ENCODE data around the gene NOXRED1. TPM values are rescaled to one million over a fixed set of nuclear protein-coding genes. Genes with fewer than 3 reads are reported as not detected.
"Not testable (repeated sequence)": the region's sequence is repeated elsewhere in the genome, so short reads cannot be mapped to it uniquely, and the experiment has no call there.

The NOXRED1 gene
- total and polyA plus RNA-seq, 2 experiments from 2014 or later: 0.06 TPM; not detected in 1

- DNase-seq (ENCODE audit: low read depth in 1 of 2, low spot score in 1 of 2): no peak
- H3K36me3 ChIP-seq: peaks cover 51% of the 10 kb centered on the region
- TF ChIP-seq, protein P1, sequence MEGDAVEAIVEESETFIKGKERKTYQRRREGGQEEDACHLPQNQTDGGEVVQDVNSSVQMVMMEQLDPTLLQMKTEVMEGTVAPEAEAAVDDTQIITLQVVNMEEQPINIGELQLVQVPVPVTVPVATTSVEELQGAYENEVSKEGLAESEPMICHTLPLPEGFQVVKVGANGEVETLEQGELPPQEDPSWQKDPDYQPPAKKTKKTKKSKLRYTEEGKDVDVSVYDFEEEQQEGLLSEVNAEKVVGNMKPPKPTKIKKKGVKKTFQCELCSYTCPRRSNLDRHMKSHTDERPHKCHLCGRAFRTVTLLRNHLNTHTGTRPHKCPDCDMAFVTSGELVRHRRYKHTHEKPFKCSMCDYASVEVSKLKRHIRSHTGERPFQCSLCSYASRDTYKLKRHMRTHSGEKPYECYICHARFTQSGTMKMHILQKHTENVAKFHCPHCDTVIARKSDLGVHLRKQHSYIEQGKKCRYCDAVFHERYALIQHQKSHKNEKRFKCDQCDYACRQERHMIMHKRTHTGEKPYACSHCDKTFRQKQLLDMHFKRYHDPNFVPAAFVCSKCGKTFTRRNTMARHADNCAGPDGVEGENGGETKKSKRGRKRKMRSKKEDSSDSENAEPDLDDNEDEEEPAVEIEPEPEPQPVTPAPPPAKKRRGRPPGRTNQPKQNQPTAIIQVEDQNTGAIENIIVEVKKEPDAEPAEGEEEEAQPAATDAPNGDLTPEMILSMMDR (IDR thresholded peaks at IDR 0.05; ENCODE audit: low read depth, low read length): no peak
These were observed 3.1 kb upstream of the NOXRED1 start for GRCh38 chr14:77426396-77426795.

DNA sequence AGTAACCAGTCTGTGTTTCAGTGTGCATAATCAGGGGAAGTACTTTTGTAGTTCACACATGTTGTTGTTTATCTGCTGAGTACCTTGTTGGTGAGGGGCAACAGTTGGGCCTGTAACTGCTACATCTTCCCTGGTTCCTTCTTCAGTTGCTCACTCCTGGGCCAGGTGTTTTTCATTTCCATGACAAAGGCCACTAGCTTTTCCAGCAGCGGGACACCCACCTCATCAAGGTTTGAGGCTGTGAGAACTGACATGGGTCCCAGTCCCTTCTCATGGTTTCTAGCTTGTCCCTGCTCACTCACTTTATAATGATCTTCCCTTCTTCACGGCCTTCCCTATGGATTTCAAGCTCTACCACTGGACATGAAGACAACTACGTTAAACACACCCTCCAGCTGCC is 1.5 kb upstream of the NOXRED1 start:
- Histone ChIP-seq H3K27me3 (no peaks in the 10 kb centered on the region), H3K4me1 (ENCODE audit: low read depth) (no peaks in the 10 kb centered on the region), H3K36me3 (peaks cover 45% of the 10 kb centered on the region), H3K27ac (no peak overlapping the region), H3K4me3 (no peak overlapping the region), H3K9me3 (ENCODE audit: low read depth) (no peaks in the 10 kb centered on the region)
- DNase-seq (ENCODE audit: low read depth in 1 of 2, low spot score in 1 of 2): no peak
- TF ChIP-seq, protein P1 (IDR thresholded peaks at IDR 0.05; ENCODE audit: low read depth, low read length): no peak

More at GRCh38 chr14:77426396-77426795, 3.1 kb upstream of the NOXRED1 start:
- Histone ChIP-seq H3K4me1 (ENCODE audit: low read depth) (no peaks in the 10 kb centered on the region), H3K4me3 (no peak overlapping the region), H3K9me3 (ENCODE audit: low read depth) (no peaks in the 10 kb centered on the region), H3K27ac (no peak overlapping the region), H3K27me3 (no peaks in the 10 kb centered on the region)

DNA sequence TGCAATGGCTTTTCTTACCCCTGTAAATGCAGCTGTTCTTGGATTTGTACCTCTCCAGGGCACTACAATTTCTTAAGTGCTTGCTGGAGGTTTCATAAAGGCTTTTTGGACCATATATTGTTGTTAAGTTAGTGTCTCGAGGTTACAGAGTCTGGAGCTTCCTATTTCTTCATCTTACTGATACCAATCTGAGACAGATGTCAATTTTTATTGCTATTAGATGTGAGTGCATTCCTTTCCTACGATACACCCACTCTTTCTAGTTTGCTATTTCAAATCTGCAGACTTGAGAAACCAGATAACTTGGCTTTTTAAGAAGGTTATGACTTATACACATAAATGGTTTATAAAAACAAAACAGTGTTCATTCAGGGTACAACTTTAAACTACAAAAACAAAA is 2.1 kb downstream of the NOXRED1 start:
- Histone ChIP-seq H3K27ac (no peak overlapping the region), H3K9me3 (ENCODE audit: low read depth) (no peaks in the 10 kb centered on the region), H3K4me1 (ENCODE audit: low read depth) (no peaks in the 10 kb centered on the region), H3K27me3 (no peaks in the 10 kb centered on the region), H3K4me3 (no peak overlapping the region), H3K36me3 (peaks cover 14% of the 10 kb centered on the region)
- TF ChIP-seq, protein P1 (IDR thresholded peaks at IDR 0.05; ENCODE audit: low read depth, low read length): no peak
- no peak for DNase-seq (ENCODE audit: low read depth in 1 of 2, low spot score in 1 of 2)

DNA sequence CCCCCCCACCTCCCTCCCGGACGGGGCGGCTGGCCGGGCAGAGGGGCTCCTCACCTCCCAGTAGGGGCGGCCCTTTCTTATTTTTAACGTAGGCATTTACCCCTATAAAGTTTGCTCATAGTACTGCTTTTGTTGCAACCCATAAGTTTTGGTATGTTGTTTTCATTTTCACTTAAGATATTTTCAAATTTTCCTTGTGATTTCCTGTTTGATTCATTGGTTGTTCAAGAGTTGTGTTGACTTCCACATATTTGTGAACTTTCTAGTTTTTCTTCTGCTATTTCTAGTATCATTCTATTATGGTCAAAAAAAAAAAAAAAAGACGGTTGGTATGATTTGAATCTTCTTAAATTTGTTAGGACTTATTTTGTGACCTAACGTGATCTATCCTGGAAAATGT is 6.5 kb downstream of the NOXRED1 start:
- H3K27ac ChIP-seq: no peak overlapping the region
- no peaks in the 10 kb centered on the region for H3K9me3 ChIP-seq (ENCODE audit: low read depth)
- DNase-seq (ENCODE audit: low read depth in 1 of 2, low spot score in 1 of 2): no peak
- TF ChIP-seq, protein P1 (IDR thresholded peaks at IDR 0.05; ENCODE audit: low read depth, low read length): no peak
- no peaks in the 10 kb centered on the region for H3K36me3 ChIP-seq
- H3K4me3 ChIP-seq: no peak overlapping the region
- no peaks in the 10 kb centered on the region for H3K27me3 ChIP-seq
- no peaks in the 10 kb centered on the region for H3K4me1 ChIP-seq (ENCODE audit: low read depth)

DNA sequence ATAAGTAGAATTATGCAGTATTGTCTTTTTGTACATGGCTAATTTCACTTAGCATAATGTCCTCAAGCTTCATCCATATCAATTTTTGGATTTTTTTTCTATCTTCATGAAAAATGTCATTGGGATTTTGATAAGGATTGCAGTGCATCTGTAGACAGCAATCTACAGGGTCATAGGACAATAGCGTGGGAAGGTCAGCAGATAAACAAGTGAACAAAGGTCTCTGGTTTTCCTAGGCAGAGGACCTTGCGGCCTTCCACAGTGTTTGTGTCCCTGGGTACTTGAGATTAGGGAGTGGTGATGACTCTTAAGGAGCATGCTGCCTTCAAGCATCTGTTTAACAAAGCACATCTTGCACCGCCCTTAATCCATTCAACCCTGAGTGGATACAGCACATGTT is 7.2 kb downstream of the NOXRED1 start:
- not testable (repeated sequence) for DNase-seq (ENCODE audit: low read depth in 1 of 2, low spot score in 1 of 2)

DNA sequence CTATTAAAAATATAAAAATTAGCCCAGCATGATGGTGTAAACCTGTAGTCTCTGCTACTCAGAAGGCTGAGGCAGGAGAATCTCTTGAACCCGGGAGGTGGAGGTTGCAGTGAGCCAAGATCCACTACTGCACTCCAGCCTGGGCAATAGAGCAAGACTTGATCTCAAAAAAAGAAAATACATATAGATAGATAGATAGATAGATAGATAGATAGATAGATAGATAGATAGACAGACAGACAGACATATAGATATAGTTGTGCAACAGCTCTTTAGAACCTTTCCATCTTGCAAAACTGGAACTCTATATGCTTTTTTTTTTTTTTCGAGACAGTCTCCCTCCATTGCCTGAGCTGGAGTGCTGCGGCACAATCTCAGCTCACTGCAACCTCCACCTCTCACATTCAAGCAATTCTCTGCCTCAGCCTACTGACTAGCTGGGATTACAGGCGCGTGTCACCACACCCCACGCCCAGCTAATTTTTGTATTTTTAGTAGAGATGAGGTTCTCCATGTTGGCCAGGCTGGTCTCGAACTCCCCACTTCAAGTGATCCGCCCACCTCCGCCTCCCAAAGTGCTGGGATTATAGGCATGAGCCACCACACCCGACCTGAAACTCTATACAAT is 7.8 kb downstream of the NOXRED1 start:
- H3K36me3 ChIP-seq; H3K4me1 ChIP-seq (ENCODE audit: low read depth); DNase-seq (ENCODE audit: low read depth in 1 of 2, low spot score in 1 of 2); H3K27me3 ChIP-seq; H3K4me3 ChIP-seq; H3K27ac ChIP-seq; H3K9me3 ChIP-seq (ENCODE audit: low read depth): not testable (repeated sequence)

More for the DNA sequence above, 7.2 kb downstream of the NOXRED1 start:
- H3K4me1 ChIP-seq (ENCODE audit: low read depth); H3K27ac ChIP-seq; H3K9me3 ChIP-seq (ENCODE audit: low read depth); H3K27me3 ChIP-seq; H3K36me3 ChIP-seq; H3K4me3 ChIP-seq: not testable (repeated sequence)

All from cardiac muscle cell (in vitro differentiated cells and primary cell).